HG03039 (cell line): ENCODE results near the gene AJAP1.

Source experiments
- ATAC-seq: cut with Tn5 transposase; IDR thresholded peaks from one replicate; pipeline ENCODE4 v1.9.1; 2021; ENCODE audit warnings: mild to moderate bottlenecking, moderate library complexity; ENCODE audit not compliant: unreplicated experiment

AJAP1 gene

DNA sequence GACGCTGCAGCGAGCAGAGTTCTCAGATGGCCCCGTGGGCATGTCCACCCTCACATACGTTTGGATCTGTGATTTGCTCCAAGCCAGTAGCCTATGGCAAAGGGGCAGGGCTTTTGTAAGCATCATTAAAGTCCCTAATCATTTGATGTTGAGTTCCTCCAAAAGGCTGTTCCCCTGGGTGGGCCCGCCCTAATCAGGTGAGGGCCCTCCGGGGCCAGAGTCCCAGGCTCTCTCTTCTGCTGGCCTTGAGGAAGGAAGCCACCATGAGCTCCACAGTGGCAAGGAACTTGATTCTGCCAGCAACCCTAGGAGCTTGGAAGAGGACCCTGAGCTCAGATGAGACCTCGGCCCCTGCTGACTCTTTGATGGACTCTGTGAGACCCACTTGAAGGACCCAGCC lies 25.4 kb upstream of the AJAP1 start:
- ATAC-seq, result no peak

DNA sequence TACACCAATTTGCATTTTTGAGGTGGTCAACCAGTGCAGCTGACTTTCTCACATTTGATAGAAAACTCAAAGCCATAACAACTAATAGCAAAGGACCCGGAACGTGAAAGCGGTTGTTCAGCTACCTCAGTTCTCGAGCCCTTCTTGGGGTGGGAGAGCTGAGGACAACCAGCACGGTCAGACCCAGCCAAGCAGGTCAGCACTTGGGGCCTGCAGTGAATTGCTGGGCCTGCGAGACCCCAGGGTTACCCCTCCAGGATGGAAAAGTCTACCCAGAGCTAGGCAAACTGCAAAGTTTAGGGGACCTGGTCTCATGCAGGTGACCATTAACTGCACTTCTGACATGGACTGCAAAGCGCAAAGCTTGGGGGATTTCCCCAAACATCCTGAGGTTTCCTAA lies 23.8 kb upstream of the AJAP1 start:
- ATAC-seq, result no peak

DNA sequence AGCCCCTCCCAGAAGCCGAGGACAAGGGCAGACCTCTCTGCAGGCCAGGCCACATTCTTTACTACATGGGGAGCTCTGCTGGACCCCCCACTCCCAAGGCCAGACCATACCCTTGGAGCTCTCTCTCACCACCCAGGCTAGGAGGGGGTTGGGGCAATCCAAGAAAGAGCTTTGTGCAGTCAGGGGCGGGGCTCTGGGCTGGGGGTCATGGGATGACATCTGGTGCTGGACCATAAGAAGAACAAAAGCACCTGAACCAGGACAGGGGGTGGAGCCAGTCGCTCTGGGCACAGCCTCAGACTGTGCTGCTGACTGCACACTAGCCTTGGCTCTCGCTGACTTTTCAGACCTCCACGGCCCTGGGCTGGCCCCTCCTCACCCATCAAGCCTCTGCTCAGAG lies 23.1 kb upstream of the AJAP1 start:
- no peak for ATAC-seq

DNA sequence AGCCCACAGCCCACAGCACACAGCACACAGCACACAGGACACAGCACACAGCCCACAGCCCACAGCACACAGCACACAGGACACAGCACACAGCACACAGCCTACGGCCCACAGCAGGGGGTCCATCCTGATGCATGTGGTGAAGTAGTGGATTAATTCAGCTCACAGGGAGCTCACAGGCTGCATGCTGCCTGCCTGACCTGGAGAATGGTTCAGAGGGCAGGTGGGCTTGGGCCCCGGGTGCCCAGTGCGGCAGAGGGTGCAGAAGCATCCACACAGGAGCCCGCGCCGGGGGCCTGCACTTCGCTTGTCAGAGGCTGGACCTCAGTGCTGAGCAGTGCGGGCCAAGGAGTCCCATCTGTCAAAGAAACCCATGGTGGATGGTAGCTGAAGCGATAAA lies 21.1 kb upstream of the AJAP1 start:
- ATAC-seq, result no peak

DNA sequence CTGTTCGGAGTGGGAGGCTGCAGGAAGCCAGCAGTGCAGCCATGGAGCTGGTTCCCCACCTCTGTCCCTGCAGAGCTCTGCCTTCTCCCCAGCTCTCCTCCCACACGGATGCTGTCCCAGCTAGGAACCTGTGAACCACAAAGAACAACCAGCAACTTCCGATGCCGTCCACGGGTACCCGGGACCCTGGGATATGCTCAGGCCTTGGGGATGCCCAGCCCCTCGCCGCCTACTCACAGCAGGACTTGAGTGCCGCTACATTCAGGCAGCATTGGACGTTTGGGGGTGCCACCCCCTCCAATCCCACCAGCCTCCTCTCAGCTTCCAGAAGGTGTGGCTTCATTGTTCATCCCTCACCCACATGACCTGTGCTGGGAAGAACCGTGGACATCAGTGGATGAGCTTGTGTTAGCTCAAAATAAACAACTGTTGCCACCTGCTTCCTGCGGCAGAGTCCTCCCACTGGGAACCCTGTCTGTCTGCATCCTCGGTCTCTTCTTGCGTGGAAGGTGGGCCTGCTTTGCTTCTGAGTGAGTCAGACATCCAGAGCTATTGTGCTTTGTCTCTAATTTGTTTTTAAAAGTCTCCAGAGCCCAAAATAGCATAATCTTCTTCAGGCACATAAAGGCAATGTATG lies 20.1 kb upstream of the AJAP1 start:
- ATAC-seq, result no peak

DNA sequence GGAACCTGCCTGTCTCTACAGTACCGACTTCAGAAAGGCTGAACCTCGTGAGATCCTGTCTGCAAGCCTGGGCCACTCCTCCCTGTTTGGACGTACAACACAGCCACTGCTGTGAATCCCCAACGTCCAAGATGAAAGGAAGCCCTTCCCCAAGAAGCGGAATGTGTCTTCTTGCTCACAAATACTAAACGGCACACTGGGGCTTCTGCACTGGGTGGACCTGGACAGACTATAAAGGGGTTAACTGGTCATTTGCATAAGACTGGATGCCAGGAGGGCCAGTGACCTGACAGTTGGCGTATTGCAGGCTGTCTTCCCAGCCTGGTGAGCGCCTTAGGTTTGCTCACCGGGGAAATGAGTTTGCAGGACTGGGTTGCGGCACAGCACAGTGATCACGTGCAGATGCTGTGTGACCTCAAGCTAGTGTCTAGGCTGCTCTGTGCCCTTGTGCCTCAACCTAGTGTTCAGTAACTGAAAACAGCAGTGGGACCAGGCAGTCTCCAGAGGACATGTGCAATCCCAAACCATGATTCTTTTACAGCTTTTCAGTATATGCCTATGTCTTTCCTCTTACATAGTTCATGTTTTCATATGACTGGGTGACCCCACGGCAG lies 19.5 kb upstream of the AJAP1 start:
- ATAC-seq, result no peak

DNA sequence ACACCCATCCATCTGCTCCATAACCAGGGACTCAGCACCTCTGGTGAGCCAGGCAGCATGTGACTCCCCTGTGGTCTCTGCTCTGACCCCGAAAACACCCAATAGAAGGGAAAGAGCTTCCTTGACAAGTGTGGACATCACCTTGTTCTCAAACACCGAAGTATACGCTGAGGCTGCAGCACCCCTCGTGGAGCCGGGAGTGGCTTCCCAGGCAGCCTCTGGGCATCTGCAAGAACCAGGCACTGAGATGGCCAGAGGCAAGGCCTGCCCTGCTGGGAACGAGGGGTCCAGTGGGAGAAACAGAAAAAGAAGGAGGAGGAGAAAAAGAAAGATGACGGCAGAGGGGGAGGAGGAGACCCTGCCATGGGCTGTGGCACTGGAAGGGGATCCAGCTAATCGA lies 18.2 kb upstream of the AJAP1 start:
- ATAC-seq, result no peak

DNA sequence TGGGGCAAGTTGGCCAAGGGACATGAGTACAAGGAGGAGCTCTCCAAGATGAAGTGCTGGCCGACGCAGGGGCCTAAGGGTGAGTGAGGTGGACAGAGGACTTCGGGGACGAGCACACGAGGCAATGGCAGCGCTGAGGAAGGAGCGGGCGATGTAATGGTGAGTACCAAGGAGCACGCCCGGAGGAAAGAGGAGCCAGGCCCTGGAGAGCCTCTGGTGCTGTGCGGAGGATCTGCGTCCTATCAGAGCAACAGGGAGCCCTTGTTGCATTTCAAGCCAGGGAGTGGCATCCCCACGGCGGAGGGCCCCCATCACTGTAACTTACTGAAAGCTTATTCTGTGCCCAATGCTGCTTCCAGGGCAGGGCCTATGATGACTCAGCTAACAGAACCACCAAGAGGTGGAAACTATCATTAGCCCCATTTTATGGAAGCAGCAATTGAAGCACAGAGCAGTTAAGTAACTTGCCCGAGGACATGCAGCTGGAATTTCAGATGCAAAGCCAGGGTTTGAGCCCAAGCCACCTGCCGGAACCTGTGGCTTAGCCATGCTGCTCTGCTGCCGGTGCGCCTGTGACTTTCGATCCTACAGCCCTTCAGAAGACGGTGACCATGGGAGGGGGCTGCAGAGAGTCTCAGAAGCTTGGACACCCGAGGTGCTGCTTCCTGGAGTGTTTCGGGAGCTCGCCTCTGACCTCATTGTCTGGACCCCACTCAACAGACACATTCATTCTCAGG lies 17.6 kb upstream of the AJAP1 start:
- ATAC-seq, result no peak

DNA sequence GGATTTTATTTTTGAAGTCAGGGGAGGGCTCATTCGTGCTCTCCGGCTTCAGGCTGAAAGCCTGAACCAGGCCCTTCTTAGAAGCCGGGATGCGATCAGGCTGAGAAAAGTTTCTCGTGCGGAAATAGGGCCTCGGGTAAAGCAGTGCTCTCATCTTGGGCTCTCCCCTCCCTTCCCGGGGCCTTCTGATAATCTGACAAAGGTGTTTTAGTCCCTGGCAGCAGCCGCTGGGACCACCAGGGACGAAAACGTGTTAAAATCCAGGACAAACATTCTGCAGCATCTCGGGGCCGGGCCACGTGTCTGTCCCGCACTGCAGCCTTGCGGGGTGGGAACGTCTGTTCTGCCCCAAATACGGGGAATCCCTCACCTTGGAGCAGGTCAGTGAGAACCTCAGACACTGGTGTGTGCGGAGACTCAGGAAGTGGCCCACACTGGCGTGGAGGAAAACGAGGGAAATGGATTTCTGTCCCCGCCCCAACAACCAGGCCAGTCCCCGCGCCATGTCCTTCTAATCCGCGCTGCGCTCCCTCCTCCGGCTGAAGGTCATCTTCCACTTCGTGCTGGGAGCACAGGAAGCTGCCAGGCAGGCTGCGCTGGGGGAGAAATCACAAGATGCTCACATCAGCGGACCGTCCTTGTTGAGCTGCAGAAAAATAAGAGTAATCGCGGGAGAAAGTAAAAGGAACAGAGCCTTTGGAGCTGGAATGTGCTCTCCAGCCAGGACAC lies 16.6 kb upstream of the AJAP1 start:
- no peak for ATAC-seq

DNA sequence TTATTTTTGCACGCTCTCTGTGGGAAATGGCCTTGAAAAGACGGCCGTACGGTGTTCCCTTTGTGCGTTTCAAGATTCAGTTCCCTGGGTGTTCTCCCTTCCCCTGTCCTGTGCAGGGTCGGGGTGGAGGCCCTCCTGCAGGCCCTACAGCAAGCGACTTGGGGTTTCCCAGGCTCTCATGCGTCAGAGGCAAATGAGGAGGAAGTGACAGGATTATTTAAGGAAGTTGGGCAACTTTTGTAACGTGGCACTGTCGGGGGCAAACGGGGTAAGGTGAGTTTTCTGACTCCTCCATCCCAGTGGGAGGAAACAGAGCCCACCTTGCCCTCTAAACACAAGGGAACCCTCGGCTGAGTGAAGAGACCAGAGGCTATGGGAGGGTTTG lies 16.1 kb upstream of the AJAP1 start:
- ATAC-seq, result no peak

DNA sequence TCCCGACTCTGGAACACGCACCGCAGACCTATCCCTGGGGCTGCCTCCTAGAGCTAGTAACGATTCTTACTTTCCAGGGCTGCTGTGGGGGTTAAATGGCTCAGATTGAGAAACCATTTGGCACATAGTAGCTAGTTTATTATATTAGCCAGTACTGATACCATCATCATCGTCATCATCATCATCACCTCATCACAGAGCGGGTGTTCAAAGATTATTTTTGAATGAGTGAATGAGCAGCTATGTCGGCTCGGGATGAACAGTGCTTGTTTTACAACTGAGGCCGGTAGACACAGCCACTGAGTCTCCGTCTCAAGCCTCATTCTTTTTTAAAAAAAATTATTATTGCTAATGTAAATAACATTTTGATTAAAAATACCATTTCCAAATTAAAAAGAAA lies 13.5 kb upstream of the AJAP1 start:
- ATAC-seq, result no peak

DNA sequence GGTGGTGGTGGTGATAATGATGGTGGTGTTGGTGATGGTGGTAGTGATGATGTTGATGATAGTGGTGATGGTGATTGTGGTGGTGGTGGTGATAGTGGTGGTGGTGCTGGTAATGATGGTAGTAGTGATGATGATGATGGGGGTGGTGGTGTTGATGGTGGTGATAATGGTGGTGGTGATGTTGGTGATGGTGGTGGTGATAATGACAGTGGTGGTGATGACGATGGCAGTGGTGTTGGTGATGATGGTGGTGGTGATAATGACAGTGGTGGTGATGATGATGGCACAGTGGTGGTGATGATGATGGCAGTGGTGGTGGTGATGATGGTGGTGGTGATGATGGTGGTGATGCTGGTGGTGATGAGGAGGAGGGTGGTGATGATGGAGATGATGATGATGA lies 7.0 kb upstream of the AJAP1 start:
- ATAC-seq, result no peak

DNA sequence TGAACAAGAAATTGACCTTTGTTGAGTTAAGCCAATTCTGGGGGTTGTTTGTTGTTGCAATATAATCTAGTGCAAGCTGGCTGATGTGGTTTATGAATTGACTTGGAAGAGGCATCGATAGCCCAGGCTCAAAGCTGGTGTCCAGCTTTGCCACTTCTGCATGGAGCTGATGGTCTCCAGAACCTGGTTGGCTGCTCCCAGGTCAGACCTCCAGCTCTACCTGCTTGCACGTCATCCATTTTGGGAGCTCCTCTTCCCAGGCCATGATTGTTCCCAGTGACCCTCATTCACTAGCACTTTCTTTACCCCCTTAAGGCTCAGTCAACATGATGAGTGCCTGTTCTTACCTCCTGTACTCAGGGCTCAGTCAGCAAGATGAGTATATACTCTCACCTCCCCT lies 5.8 kb upstream of the AJAP1 start:
- ATAC-seq, result no peak

DNA sequence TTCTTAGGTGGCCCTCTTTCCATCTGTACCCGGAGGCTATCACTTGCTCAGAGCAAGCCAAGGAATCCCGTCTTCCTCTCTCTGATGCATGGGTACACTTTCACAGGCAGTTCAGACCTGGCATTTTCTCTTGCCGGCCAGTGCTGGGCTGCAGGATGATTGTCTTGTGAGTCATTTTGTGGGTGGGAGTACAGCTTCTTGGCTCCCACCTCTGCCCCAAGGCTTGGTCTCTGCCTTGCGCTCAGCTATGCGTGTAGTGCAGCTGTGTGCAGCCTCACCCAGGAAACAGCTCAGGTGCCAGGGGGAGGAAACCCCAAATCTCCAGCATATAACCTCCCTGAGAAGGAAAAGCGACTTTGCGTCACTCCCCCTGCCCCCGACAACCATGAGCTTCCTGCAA lies 3.9 kb upstream of the AJAP1 start:
- no peak for ATAC-seq

DNA sequence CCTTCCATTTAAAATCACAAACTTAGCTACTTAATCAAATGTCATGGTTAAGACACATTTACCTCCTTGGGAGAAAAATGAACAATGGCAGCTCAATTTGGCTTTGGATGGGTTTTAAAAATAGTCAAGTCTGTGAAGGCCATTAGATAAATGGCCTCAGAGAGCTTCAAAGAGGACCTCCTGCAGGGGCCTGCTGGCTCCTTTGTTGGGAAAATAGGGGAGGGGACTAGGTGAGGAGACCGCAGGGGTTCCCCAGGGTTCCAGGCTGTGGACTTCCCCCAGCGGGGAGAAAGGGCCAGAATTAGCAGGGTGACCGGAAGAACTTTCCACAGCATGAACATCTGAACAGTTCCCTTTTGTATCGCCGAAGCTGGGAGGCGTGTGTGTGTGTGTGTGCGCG lies 3.4 kb upstream of the AJAP1 start:
- ATAC-seq, result no peak

DNA sequence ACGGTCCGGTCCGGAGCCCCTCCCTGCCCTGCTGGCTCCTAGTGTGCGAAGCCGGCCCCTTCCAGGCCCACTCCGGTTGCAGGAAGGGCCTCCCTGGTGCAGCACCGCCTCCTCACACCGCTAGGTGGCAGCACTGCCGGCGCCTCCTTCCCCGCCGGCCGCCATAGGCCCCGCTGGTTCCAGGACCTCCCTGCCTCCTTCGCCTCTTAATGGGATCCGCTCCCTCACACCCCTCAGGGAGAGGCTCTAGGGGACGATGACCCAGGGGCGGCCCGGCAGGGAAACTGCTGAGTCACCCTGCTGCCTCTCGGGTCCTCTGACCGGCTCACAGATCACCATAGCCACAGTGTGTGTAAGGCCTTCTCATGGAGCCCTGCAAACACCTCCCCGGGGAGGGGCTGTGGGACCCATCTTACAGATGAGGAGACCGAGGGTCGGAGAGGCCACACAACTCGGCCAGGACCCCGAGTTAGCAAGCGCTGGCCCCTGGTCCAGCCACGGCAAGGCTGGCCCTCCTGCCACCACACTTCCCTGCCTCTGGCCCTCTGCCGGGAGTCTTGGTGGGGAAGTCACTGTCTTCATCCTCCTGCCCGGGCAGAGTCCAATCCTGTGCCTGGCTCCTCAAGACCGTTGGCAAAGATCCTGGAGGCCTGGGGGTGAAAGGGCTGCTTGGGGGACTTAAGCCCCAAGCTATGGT lies 1.6 kb upstream of the AJAP1 start:
- no peak for ATAC-seq

DNA sequence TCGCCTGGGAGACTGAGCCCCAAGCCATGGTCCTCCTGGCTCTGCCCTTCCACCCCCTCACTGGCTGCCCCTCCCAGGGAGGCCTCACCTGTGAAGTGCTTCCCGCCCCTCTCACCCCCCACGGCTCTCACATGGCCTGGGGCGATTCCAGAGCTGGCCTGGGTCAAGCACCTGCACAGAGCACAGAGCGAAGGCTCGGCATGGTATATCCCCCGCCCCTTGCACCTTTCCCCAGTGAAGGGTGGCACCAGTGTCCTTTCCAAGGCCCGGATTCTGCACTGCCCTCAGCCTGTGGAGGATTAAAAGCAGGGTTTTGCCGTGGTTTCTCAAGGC lies 1.1 kb upstream of the AJAP1 start:
- no peak for ATAC-seq

DNA sequence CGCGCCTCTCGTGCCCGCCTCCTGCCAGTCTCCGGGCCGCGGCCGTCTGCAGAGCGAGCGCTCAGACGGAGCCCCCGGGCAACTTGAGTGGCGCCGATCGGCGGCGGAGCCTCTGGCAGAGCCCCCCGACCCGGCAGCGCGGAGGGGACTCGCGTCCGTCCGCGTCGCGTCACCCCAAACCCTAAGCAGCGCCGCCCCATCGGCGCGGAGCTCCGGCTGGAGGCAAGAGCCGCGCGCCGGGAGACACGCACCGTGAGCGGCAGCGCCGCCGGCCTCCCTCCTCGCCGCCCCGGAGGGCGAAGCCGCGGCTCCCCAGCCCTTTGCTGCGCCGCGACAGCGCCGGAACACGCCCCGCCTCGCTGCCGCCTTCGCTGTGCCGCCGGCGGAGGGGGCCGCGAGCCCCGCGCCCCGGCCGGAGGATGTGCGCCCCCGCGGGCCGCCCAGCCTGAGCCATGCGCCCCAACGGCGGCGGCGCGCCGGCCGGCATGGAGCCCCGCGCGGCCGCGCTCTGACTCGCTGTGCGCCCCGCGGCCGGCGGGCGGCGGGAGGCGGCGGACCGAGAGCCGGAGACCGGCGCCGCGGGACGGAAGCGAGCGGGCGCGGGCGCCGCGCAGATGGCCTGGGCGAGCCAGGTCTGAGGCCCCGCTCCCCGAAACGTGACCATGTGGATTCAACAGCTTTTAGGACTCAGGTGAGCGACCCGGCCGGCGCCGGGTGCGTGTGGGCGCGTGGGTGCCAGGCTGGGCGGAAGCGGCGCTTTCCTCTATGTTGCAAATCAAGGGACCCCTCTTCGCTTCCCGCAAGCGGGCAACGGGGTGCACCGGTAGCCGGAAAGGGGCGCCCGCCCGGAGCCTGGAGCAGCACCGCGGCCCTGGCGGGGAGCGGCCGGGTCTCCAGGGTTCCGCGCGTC lies 610 bp downstream of the AJAP1 start:
- ATAC-seq, result no peak

DNA sequence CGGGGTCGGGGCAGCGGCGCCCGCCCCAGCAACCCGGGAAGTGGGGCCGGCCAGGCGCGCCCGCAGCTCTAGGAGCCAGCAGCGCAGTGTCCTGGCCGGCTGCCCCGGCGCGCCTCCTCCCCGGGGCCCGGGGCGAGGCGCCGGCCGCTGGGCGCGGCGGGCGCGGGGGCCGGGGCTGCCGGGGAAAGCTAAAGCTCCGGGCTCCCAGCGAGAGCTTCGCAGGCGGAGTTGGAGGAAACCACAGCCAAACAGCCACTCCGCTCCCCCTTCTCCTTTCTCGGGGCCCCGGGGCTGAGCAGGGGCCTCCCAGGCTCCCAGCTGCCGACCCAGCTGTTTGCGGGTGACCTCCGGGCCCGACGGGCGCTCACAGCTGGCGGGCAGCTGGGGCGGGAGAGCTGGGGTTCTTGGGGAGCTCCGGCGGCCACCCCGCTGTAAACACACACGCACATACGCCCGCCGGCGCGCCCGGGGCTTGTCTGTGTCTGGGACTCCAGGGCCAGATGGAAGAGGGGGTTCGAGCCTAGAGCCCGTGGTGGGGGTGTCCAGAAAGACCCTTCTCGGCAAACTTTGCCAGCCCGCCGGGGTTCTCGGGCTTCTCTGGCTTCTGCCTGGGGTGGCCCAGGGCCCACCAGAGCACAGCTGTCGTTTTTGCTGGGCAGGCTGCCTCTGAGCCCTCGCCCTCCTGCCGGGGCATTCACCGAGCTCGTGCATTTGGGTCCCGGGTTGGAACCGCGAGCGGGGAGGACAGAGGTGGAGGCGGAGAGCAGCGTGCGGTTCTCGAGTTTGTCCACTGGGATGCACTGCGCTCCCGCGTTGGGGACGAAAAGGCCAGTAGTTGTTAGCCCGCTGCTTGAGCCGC lies 1.5 kb downstream of the AJAP1 start:
- ATAC-seq, result no peak
